Activated T-cell treated with anti-CD3 and anti-CD28 coated beads for 4 hours (primary cell): ENCODE results near the gene YY1AP1.
"Not testable (repeated sequence)": the region's sequence is repeated elsewhere in the genome, so short reads cannot be mapped to it uniquely, and the experiment has no call there.

Source experiments
- DNase-seq: peaks from one replicate; pipeline ENCODE4 v3.0.0-alpha.2; 2020

Gene YY1AP1, protein sequence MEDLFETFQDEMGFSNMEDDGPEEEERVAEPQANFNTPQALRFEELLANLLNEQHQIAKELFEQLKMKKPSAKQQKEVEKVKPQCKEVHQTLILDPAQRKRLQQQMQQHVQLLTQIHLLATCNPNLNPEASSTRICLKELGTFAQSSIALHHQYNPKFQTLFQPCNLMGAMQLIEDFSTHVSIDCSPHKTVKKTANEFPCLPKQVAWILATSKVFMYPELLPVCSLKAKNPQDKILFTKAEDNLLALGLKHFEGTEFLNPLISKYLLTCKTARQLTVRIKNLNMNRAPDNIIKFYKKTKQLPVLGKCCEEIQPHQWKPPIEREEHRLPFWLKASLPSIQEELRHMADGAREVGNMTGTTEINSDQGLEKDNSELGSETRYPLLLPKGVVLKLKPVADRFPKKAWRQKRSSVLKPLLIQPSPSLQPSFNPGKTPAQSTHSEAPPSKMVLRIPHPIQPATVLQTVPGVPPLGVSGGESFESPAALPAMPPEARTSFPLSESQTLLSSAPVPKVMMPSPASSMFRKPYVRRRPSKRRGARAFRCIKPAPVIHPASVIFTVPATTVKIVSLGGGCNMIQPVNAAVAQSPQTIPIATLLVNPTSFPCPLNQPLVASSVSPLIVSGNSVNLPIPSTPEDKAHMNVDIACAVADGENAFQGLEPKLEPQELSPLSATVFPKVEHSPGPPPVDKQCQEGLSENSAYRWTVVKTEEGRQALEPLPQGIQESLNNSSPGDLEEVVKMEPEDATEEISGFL

DNA sequence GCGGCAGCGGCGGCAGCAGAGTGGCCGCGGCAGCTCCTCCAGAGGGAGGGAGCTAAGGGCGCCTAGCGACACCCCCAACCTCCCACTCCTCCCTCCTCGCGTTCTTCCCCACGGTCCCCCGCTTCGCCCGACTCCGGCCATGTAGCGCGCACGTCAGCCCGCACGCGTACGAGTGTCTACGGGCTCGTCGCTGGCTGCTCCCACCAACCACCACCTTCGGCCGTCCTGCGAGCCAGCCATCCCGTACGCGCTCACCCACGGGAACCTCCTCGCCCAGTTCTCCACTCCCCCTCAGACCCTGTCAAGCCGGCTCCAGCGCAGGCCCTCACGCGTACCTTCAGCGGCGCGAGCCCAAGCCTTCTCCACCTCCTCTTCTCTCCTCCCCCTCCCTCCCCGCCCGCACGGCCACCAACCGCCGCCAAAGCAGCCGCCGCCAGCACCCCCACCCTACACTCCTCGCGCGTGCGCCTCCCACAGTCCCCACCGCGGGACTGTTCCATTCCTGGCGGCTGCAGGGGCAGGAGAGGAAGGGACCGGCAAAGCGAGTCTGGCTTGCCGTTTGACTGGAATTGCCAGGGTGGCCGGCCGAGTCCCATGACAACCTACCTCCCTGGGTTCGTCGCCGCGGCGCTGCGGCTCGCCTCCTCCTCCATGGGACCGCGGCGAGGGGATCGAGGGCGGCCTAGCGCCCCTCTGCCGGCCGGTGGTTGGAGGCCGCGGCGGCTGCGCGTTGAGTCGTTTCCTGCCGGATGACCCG is at the start of gene YY1AP1:
YY1AP1 (minus strand) TSS at position 451 of the 757 bp plus-strand sequence. CDS start 8,338 bp downstream, outside the sequence.
- DNase-seq = peak; percentile 89

DNA sequence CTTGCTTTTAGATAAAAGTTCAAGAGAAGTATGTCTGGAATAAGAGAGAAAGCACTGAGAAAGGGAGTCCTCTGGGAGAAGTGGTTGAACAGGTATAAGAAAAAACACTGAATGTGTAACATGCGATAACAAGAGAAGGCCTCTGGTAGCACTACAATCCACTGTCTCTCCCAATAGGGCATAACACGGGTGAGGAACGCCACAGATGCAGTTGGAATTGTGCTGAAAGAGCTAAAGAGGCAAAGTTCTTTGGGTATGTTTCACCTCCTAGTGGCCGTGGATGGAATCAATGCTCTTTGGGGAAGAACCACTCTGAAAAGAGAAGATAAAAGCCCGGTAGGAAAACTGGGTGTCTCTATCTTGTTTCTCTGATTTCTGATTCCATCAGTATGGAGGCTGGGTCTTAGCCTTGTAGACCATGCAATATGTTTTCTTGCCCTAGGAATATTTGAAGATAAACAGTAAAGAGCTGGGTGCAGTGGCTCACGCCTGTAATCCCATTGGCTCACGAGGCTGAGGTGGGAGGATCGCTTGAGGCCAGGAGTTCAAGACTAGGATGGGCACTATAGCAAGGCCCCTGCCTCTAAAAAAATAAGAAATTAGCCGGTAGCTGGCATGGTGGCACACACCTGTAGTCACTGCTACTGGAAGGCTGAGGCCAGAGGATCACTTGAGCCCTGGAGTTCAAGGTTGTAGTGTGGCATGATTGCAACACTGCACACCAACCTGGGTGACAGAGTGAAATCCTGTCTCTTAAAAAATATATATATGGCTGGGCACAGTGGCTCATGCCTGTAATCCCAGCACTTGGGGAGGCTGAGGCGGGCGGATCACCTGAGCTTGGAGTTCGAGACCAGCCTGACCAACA is 40.7 kb upstream of the YY1AP1 start:
- peak; percentile 13 for DNase-seq

DNA sequence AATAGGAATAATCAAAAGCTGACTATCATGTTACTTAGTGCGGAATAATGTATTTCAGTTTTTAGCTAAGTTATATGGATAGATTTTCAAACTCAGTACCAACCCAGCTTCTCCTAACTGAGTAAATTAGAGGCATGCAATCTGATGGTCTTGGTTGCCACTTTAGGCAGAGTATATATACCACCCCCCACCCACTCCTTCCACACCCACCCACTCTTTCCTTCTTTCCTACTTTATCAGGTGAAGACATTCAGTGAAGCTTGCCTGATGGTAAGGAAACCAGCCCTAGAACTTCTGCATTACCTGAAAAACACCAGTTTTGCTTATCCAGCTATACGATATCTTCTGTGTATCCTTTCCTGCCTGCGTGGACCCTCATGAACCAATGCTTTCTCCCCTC is 36.6 kb upstream of the YY1AP1 start:
- no peak for DNase-seq

DNA sequence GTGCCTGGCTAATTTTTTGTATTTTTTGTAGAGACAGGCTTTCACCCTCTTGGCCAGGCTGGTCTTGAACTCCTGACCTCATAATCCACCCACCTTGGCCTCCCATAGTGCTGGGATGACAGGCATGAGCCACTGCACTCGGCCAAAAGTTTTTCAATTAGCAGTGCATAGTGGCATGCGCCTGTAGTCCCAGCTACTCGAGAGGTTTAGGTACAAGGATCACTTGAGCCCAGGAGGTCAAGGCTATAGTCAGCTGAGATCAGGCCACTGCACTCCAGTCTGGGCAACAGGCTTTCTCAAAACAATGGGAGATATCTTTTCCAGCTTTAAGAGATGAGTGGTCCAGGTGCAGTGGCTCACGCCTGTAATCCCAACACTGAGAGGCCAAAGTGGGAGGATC is 31.1 kb upstream of the YY1AP1 start:
- no peak for DNase-seq

DNA sequence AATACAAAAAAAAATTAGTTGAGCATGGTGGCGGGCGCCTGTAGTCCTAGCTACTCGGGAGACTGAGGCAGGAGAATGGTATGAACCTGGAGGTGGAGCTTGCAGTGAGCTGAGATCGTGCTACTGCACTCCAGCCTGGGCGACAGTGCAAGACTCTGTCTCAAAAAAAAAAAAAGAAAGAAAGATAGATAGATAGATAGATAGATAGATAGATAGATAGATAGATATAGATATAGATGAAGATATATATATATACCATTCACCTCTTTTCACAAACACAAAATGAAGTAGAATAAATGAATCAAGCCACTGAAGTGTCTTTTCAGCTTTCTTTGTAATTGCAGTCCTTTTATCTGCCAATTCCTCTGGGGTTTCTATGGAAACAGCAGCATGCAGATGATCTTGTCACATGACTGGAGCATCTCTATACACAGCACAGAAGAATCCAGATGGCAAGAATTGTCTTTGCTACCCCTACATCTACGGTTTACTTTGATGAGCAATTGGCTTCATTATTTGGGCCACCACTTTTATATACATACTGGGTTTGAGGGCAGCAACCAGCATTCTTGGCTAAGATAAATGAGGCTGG is 30.0 kb upstream of the YY1AP1 start:
- not testable (repeated sequence) for DNase-seq

DNA sequence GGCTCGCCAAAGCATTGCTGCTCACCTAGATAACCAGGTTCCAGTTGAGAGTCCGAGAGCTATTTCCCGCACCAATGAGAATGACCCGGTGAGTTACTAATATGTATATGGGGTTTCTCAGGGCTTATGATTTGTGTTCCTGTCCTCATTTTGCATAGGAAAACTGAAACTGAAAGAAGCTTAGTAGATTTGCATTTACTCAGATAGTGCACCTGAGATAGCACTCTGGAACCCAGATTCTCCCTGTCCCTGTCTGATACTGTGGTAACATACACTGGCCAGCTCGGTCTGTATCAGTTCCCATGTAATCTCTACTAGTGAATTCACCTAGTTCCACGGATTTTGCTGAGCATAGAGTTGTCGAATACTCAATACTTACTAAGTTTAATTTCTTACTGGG is 28.5 kb upstream of the YY1AP1 start:
- no peak for DNase-seq

DNA sequence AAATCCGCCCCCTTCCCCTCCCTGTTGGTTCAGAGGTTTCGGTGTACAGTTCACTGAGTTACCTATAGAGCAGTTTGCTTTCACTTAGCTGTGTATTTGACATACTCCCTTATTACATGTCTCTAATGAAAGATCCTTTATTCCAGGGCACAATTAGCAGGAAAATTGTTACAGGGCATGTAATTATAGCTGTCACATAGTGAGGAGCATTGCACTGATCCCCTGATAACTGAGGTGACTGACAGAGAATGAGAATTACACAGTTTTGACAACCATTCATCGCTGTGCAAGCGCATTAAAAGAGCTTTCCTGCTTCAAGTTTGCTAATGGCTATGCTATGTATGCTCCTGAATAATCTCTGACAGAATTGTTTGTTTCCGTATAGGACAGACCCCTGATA is 27.2 kb upstream of the YY1AP1 start:
- DNase-seq = no peak

DNA sequence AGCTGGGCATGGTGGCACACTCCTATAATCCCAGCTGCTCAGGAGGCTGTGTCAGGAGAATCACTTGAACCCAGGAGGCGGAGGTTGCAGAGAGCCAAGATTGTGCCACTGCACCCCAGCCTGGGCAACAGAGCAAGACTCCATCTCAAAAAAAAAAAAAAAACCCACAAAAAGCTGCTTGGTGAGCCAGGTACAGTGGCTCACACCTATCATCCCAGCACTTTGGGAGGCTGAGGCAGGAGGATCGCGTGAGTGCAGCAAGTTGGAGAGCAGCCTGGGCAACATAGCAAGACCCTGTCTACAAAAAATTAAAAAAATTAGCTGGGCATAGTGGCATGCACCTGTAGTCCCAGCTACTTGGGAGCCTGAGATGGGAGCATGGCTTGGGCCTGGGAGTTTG is 26.5 kb upstream of the YY1AP1 start:
- not testable (repeated sequence) for DNase-seq

DNA sequence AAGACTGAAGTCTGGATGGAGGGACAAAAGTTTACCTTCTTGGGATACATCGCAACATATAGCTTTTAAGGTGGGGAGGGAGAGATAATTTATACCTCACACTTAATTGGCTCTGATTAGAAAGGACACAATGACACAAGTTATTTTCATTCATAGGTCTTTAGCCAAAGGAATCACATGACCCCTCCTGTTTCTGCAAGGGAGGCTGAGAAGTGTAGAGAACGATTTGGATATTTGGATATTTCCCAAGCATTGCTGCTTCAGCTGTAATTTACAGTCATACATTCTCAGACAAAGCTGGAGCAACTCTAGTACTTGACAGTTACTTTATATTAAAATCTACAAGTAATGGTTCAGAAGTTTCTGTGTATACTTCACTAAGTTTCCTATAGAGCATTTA is 24.5 kb upstream of the YY1AP1 start:
- no peak for DNase-seq

DNA sequence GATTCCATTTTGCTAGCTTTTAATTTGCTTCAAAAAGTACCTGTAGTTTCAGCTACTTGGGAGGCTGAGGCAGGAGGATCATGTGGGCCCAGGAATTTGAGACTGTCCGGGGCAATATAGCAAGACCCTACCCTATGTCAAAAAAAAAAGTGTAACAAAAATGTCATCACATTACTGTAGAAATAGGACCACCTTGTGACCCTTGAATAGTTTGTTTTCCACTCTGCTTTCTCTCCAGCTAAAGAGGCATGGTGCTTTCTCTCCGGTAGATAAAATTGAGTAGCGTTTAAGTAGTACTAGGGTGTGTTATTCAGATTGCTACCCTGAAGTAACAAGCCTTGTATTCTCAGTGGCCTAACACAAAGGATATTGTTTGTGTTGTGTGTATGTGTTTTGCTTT is 24.1 kb upstream of the YY1AP1 start:
- DNase-seq = not testable (repeated sequence)

DNA sequence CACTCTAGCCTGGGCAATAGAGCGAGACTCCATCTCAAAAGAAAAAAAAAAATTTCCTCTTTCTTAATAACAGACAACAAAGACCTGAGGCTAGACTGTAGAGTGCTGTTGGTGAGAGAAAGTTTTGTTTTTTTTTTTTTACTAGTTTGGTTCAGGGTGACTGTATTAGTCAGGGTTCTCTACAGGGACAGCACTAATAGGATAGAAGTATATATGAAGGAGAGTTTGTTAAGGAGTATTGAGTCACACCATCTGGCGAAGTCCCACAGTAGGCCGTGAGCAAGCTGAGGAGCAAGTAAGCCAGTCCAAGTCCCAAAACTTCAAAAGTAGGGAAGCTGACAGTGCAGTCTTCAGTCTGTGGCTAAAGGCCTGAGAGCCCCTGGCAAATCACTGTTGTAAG is 22.9 kb upstream of the YY1AP1 start:
- not testable (repeated sequence) for DNase-seq

DNA sequence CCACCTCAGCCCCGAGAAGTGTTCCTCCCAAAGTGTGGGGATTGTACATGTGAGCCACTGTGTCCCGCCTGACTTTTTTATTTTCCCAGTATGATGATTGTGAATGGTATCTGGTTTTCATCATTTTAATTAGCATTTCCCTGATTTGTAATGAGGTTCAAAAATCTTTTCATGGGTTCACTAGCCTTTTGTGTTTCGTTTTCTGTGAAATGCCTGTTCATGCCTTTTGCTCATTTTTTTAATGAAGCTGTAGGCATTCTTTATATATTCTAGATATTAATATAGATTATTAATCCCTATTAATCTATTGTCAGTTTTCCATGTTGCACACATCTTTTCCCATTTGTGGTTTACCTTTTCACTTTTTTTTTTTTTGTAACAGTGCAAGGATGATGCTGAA is 20.8 kb upstream of the YY1AP1 start:
- DNase-seq = no peak

DNA sequence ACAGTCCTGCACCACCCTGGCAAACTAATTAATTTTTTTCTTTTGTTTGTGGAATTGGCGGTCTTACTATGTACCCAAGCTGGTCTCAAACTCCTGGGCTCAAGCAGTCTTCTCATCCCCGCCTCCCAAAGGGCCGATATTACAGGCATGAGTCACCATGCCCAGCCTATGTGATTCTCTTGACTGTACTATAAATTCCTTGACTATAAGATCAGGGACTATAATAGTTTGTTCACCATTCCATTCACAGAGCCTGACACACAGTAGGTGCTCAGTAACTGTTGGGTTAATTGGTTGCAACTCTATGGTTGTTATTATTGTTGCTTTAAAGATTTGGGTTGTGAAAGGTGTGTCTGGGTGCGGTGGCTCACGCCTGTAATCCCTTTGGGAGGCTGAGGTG is 17.6 kb upstream of the YY1AP1 start:
- no peak for DNase-seq

DNA sequence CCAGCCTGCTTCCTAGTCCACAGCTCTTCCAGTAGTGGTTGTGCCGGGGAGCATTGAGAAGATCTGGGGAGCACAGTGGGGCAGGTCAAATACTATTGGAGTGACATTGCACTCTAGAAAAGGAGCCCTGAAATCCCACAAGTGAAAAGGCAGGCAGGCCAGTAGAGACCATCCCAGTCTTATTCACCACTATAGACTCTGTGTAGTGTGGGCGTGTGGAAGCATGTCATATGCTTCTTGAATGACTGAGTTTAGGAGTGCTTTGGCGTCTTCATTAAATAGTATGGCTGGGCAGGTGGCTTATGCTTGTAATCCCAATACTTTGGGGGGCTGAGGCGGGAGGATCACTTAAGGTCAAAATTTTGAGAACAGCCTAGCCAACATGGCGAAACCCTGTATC is 15.8 kb upstream of the YY1AP1 start:
- DNase-seq = not testable (repeated sequence)

DNA sequence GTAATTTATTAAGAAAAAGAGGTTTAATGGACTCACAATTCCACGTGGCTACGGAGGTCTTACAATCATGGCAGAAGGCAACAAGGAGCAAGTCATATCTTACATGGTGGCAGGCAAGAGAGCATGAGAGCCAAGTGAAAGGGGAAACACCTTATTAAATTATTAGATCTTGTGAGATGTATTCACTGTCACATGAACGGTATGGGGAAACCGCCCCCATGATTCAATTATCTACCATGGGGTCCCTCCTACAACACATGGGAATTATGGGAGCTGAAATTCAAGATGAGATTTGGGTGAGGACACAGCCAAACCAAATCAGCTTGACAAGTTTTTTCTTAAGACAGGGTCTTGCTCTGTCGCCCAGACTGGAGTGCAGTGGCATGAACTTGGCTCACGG is 14.6 kb upstream of the YY1AP1 start:
- DNase-seq = no peak

DNA sequence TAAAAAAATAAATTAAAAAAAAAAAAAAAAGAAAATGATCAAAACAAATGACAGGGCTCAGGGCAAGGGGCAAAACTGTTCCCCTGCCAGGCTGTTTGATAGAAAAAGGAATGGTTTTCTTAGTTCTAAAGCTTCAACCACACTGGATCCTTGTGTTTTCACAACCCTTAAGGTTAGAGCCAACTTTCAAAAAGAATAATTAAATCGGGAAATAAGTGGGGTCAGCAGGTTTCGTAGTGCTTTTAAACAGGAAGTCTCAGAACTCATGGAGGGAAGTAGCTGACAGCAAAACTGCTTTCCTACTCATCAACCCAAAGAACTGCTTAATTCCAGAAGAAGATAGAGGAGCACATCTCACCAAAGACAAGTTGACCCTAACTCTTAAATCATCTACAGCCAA is 13.1 kb upstream of the YY1AP1 start:
- DNase-seq = not testable (repeated sequence)

DNA sequence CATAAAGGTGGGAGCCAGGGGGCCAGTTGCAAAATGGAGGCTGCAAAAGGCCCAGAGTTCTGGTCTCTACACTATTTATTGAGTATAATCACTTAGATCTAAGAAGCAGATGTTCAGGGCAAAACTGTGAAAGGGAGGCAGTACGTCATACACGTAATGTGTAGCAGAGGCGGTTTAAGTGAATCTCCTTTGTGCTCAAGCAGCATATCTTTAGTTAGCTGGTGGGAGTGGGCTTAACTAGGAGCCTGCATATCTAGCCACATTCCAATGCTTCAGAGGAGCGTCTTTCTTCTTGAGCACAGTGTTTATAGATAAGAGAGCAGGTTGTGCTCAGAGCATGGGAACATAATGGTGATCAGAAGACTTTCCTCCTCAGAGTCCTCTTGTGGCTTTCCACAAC is 10.5 kb upstream of the YY1AP1 start:
- DNase-seq = not testable (repeated sequence)

DNA sequence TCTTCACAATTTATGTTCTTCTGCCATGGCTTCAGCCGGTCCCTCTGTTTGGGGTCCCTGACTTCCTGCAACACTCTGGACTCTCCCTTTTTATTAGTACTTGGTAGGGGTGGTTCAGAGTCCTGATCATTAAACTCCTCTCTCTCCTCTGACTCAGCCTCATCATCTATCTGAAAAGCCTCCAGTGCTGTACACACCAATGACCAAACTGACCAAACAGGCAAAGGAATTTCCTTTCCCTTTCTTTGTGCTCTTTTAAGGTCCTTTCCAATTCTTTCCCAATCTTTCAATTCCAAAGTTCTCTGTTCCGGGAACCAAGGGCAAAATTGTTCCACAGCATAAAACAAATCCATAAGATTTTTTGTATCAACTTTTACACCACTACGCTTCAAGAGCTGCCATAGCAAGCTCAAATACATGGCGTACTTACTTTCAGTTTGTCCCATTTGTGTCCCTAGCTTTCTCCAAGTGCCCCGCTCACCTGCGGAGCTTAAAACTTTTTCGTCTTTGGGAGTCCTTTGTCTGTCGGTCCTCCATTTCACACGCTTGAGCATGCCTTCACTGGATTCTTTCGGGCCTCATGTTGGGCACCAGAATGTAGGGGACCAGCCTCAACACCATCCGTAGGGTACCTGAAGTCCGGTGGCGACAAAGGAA is 9.9 kb upstream of the YY1AP1 start:
- no peak for DNase-seq

DNA sequence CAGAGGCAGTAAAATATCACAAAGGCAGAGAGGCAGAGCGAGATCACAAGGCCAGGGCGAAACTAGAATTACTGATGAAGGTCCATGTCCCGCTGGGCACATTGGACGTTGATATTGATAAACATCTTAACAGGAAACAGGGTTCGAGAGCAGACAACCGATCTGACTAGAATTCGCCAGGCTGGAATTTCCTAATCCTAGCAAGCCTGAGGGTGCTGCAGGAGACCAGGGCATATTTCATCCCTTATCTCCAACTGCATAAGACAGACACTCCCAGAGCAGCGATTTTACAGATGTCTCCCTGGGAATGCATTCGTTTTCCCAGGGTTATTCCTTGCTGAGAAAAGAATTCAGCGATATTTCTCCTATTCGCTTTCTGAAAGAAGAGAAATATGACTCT is 9.0 kb upstream of the YY1AP1 start:
- DNase-seq = not testable (repeated sequence)

DNA sequence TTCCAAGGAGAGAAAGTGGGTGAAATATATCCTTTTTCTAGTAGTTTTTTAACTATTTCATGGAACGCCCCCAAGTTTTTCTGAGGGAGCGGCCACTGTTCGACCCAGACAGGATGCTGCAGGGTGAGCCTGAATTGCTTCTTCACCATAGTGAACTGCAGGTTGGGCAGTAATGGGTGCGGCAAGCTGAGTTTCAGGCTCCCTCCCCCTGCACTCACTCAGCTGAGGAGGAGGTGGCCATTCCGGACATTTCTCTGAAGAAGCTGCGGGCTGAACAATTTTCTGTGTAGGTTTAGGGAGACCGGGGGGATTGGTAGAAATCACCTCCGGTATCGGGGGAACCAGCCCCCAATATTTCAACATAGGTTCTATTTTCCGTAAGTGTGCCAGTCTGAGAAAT is 8.5 kb upstream of the YY1AP1 start:
- no peak for DNase-seq

DNA sequence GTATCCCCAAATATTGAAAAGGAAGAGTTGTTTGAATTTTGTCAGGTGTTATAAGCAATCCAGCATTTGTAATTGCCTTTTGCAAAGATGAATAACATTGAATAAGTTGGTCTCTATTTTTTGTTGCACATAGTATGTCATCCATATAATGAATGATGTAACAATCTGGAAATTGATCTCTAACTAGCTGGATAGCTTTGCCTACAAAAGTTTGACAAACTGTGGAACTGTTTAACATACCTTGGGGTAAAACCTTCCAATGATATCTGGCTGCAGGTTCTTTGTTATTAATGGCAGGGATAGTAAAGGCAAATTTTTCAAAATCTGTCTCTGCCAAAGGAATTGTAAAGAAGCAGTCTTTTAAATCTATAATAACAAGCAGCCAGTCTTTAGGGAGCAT is 8.0 kb upstream of the YY1AP1 start:
- no peak for DNase-seq

DNA sequence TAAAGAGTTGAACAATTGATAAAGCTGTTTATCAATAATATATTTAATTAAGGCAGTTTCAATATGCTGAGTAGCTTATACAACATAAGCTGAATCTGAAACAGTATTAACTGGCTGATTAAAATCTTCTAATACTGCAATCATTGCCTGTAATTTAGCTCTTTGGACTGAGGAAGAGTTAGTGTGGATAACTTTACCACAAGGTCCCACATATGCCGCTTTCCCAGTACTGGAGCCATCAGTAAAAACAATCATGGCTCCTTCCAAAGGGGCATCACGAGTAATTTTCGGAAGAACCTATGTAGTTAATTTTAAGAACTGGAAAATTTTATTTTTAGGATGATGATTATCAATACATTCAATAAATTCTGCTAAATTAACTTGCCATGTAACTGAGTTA is 7.0 kb upstream of the YY1AP1 start:
- no peak for DNase-seq
